Fibroblast of skin of left biceps (primary cell): ENCODE data around the gene HEG1.

Experiments
- DNase-seq, 2 experiments: peaks; one replicate each; pipeline ENCODE4 v3.0.0-alpha.2; 2013; ENCODE audit warnings: low read depth in 2 of 2

HEG1 gene

DNA sequence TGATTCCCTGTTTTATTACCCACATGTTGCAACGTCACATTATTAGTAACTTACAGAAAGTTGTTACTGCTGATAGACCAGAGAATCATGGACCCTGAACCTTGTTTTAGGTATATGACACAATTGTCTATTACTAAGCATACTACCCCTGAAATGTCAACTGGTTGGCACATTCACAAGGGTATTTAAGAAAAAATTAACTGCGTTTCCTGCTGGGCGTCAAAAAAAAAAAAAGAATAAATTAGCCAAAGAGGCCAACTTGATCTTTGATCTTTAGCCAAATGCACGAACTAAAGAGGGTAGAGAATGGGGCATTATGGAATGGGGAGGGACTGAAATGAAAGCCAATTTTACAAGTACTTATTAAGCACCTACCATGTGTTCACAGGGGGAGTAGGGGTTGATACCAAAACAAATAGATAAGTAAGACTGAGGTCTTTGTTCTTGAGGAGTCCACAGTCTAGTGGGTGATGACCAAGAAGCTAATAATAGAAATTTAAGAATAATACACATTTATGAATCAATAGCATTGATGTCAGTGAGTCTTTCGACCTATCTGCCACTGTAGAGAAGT is 103.4 kb downstream of the HEG1 start:
- no peak for DNase-seq

DNA sequence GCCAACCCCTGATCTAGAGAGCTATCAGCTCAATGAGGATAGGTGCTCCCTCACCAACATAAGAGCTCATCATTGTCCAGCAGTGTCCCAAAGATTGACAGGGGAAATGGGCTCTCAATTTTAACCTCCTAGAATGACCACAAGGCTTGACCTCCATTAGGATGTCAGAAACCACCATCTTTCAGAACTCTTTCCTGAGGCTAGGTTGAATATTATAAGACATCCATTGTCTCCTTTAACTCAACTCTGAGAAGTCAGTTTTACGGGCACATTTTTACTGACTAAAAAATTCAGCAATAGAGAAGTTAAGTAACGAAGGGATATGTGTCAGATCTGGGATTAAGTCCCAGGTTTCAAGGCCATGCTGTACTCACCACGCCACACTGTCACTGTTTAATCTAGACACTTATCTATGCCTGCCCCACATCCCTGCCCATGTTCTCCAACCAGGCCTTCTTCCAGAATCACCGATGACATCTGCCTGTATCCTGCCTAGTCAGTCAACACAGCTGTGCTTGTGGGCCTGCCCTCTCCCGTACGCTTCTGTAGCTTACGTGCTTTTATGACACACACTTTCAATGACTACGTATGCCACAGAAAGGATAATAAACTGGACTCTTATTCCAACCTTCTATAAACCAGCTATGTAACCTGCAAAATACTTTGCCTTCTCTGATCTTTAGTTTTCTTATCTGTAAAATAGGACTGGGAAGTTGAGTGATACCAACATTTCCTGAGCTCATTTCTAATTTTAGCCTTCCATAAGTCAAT is 104.1 kb downstream of the HEG1 start:
- no peak for DNase-seq

DNA sequence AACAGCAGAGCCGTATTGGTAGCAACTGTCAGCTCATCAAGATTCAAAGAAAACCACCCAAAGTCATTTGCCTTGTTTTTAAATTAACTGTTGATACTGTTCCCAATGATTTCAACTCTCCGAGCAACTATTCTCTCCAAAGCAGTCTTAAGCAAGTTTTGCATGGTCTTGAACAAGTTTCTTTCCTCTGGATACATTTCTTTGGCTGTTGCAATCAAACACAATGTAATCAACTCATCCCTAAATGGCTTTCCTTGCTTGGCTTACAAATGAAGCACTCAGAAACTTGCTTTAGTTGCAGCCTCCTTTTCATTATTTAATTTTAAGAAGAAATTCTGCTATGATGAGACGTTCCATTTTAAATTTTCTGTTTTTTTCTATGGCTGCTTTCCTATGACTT is 105.8 kb downstream of the HEG1 start:
- DNase-seq = no peak

DNA sequence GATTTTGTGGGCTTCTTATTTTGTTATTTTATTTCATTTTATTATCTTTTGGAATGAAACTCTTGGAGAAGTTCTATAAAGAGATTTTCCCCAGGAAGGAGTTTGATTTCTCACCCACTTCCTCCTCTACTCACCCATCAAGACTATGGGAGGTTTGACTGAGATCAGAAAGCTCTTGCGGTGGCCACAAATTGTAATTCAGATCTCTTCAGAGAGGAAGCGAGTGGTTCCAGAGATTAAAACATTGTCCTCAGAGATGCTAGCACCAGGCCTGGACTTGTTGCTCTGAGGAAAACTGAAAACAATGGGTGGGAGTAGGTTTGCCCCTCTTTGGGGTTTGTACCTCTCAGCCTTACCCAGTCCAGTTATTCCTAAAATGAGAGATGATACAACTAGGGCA is 113.2 kb downstream of the HEG1 start:
- no peak for DNase-seq

DNA sequence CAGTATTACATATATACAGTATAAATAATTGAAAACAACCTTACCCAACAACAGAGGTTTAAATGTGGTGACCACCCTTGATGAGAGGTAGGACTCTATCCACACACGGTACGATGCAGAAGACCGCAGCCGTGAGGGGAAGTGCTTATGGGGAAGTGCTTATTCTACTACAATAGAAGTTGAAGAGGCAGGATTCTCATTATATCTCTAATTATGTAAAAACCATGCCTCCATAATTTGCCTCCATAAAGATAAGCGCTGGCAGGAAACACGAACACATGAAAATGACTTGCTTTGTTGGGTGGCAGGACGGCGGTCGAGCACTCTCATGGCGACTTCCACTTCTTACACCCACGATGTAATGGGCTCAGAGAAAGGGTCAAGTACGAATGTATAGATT is 114.0 kb downstream of the HEG1 start:
- no peak for DNase-seq

DNA sequence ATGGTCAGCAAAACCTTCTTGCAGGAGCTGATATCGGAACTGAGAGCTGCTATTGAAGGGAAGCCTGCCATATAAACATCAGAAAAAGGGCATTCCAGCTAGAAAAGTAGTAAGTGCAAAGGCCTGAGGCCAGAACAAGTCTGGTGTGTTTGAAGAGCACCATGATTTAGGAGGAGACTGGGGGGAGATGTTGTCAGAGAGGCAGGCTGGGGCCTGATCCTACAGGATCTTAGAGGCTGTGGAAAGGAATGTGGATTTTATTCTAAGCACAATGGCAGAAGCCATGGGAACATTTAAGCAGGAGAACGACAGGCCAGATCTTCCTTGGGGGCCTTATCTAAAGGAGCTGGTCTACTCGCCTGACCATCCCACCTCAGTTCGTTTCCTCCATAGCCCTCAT is 116.1 kb downstream of the HEG1 start:
- no peak for DNase-seq

DNA sequence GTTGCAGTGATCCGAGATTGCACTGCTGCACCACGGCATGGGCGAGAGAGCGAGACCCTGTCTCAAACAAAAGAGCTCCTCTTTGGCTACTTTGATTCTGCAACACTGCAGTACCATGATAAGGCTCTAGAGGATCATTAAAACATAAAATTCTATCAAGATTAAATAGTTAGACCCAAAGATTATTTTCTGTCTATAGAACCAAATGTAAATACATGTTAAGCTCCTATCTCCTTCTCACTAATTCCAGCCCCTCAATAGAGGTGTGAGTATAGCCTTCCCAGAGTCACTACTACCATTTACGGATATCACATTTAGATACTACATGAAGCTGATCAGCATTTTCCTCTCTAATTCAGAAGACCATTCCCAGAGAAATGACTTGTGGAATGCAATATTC is 116.9 kb downstream of the HEG1 start:
- no peak for DNase-seq

DNA sequence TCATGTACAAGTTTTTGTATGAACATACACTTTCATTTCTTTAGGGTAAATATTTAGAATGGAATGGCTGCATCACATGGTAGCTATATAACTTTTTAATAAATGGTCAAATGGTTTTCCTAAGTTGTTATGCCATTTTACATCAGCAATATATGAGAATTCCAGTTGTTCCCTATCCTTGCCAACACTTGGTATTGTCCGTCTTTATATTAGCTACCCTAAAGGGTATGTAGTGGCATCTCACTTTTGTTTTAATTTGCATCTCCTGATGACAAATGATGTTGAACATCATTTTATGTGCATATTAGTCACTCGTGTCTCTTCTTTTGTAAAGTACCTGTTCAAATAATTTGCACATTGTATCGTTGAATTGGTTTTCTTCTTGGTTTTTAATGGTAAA is 118.7 kb downstream of the HEG1 start:
- DNase-seq = no peak

DNA sequence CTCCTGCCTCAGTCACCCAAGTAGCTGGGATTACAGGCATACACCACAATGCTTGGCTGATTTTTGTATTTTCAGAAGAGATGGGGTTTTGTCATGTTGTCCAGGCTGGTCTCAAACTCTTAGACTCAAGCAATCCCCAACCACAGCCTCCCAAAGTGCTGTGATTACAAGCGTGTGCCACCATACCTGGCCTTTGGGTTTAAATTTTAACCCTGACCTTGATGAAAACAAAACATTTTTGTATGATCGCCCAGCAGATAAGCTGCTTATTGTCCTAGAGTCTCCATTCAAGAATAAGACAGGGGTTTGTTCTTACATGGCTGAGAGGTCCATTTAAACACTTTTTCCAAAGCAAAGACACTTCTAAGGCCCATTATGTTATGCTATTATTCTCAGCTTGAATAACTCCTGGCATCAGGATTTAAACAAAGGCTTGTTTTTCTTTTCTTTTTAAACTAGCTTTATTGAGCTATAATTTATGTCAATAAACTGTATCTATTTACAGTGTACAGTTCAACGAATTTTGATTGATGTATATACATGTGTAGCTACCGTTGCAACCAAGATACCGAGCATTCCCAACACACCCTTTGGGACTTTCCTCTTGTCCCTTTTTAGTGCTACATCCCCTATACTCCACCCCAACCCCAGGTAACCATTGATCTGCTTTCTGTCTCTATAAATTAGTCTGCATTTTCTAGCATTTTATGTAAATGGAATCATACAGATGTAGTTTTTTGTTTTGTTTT is 119.8 kb downstream of the HEG1 start:
- no peak for DNase-seq

DNA sequence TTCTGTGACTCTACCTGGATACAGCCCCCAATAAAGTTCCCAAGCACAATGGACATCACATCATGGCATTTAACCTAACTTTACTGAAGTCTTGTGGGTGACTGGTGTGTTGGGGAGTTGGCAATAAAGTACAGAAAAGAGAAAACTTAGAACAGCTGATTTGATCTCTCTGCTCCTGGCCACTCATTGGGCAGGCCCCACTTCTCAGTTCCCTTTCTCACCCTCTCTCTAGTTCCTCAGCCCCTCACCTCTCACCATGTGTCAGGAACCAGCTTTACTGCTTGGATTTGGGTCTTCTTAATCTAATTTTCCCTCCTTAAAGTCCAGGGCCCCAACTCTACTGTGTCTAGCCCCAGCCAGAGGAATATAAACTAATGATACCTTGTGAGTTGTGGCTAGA is 120.5 kb downstream of the HEG1 start:
- DNase-seq = no peak

DNA sequence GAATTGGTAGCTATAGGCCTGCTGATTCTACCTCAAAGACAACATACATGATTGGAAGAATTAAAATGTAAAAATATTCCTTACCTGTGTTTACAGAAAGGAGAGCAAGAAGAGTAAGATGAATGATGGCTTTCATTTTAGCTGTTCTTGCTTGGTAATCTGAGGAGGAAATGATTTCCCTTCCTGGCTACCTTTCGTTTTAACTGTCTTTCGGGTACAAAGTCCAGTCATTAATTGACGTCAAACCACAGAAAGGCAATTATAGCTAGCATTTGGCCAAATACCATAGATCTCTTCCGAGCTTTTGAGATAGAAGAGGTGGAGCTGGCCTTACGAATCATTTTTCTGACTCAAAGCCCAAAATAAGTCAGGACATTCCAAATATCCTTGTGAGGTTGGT is 121.2 kb downstream of the HEG1 start, which contains the start of gene MUC13:
MUC13 (minus strand) TSS at position 175 of the 400 bp plus-strand sequence; CDS start at position 136, 39 bp downstream.
- DNase-seq = no peak

DNA sequence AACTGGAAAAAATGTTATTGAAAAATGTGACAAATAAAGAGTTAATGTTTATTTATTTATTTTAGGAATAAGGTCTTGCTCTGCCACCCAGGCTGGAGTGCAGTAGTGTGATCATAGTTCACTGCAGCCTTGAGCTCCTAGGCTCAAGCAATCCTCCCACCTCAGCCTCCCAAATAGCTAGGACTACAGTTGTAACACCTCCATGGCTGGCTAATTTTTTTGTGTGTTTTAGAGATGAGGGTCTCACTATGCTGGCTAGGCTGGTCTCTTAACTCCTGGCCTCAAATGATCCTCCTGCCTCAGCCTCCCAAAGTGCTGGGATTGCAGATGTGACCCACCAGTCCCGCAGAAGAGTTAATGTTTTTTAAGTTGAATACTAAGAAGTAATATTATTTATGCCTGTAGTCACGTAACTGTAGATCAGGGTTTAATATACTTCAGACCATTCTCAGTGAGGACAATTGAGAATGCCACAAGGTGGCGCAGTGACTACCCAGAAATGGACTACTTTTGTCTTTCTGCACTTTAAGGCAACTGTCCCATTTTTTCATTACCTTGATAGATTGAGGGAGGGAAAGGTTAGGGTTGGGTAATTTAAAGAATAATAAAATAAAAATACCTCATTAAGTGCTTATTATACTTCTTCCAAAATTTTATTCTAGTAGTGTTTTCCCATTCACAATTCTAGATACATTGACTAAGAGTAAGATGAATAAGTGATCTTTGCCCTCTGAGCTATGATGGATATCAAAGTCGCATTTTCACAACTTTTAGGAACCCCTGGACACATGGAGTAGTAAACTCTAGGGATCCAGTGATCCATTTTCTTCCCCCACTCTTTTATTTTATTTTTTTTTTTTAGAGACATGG is 127.2 kb downstream of the HEG1 start:
- peak; percentile 27 to 36 for DNase-seq

DNA sequence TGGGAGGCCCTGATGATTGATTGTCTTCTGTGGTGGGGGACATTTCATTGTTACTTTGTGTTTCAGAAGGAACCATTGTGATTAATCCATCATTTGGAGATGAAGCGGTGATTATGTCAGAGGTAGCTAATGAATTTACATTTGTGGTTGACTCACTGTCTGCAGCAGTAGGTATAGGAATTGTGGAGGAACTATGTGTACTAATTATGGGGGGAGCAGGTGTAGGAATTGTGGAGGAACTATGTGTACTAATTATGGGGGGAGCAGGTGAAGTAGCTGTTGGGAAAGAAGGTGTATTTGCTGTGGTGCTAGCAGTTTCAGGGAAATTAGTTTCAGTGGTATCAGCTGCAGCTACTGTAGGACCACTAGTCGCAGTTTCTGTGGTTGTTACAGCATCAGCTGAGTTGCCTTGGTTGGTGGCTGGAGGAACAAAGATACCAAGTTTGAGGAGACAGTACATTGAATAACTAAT is 128.2 kb downstream of the HEG1 start:
- no peak for DNase-seq

DNA sequence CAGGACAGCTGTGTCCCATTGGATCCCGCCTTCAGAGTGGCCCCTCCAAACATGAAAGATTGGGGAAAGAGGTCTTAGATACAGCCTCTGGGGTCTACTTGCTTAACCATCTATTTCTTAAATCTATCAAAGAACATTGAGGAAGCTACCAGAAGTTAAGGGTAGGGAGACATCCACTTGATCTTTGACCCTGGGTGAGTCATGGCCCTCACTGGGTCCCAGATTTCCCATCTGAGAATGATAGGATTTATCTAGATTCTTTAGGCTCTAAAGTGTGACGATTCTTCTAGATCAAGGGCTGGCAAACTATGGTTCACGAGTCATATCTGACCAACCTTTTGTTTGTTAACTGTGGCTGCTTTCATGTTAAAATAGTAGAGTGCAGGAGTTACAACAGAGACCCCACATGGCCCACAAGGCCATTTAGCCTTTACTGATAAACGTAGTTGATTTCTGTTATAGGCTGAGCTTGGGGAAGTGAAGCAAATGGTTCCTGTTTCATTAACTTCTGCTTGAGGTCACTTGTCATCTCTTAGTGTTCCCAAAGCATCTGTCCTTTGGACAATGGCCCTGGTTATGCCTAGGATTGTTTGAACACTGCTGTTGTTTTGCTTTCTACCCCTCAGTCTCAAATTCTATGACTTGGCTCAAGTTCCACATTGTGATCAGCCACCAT is 129.2 kb downstream of the HEG1 start:
- no peak for DNase-seq

DNA sequence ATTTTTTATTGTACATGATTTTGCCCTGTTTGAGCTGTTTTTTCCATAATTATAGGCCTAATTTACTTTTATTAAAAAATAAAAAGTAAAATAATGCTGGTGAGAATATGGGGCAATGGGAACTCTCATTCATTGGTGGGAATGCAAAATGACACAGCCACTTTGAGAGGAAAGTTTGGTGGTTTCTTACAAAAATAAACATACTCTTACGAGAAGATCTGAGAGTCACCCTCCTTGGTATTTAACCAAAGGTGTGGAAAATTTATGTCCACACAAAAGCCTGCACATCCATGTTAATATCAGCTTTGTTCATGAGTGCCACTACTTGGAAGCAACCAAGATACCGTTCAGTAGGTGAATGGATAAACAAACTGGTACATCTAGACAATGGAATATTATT is 131.1 kb downstream of the HEG1 start:
- DNase-seq = no peak

DNA sequence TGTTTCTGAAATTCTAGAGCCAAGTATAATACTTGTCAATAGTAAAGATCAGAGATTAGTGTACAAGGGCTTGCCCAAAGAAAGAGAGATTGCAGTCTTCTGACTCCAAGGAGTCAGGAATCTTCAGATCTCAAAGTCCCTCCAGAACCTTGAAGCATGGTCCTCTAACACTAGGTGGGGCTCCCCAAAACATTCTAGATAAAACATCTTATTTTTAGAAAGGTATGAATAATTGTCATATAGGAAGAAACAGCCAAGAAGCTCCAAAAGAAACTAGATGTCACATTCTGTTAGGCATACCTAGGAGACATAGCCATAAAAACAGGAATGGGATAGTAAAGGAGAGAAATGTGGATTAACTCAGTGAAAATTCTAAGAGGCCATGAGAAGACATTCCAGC is 132.0 kb downstream of the HEG1 start:
- DNase-seq = no peak

DNA sequence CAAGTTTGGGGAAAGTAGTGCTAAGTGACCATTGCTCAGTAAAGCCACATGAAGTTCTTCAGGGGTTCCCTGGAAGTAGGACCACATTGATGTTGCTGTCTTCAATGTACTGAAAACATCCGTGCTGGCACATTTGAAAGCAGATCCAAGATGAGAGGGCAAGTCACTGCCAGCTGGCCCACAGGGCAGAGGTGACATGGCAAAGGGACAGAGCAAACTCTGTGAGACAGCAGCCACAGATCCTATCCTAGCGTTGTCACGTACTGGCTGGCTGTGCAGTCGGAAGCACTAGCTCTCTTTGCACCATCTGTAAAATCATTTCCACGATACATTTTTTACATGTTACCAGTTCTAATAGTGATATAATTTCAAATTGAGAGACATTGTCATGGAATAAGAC is 135.1 kb downstream of the HEG1 start:
- no peak for DNase-seq

DNA sequence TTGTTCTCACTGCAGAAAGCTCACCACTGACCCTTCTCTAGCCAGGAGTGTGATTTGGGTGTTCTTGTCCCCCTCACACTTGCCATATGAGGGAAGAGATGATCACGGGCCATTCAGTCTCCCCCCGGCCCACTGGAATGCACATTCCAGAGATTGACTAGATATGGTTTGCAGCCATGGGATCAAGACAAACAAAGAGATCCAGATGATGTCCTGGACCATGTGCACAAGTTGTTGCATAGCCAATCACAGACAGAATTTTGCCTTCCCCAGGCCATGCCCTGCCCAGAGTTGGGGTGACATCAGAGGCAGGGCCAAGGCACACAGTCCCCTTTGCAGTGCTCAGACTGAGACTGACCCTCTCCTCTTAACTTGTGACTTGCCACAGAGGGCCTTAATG is 136.0 kb downstream of the HEG1 start:
- peak in 1 of 2 experiments; percentile 18 for DNase-seq

DNA sequence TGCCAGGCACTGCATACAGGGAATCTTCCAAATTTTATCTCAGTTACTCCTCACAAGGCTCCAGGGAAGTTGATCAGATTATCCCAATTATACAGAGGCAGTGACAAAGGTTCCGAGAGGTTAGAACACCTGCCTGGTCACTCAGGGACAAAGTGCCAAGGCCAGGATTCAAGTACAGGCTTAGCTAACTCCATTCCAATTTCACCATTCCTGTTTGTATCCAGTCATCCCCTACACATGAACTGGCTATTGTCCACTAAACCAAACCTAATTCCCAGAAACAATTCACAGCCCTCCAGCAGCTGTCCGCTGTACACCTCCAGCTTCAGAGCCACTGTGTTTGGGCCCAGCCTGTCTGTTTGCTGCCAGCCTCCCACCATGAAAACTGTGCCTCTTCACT is 137.3 kb downstream of the HEG1 start:
- no peak for DNase-seq

DNA sequence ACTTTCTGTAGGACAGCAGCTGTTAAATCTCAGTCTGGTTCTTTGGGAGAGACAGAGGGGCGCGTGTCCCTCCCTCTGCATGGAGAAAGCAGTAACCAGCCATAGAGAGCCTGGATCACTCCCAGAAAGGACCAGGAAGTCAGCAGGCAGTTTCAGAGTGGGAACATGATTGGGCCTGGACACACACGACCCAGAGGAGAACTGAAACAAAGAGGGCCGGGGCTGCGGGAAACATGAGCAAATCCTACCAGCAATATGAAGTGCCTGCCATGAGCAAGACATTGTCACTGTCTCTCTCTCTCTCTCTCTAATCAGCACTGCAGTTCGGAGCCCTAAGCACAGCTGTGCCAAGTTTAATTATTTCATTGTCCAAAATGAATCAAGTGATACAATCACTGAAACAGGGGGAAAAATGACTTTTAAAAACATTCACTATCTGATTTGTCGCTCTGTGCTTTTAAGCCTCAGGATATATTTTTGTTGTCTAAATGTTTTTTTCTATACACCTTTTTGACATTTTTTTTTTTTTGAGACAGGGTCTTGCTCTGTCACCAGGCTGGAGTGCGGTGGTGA is 138.9 kb downstream of the HEG1 start:
- DNase-seq = no peak
